ENCODE measurements around the gene NEO1.
A peak's percentile ranks its signal among the peaks of the same experiment; 100 is the strongest.
"Not testable (repeated sequence)": the region's sequence is repeated elsewhere in the genome, so short reads cannot be mapped to it uniquely, and the experiment has no call there.

Gene NEO1

DNA sequence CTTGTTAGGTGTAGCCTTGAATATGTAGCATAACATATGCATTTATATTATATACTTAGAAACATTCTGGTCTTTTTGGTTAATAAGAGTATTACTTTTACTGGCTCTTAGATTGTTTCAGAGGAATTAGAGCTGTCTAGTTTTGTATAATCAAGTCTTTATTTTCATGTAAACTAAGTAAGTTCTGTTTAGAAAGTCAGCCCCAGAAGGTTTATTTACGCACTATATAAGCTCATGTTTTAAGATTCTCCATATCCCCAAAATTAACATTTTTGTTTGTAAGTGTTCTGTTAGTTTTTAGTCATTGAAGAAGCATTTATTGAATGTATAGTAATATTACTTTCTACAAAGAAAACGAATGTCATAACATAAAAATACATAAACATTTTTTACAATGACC, 158.4 kb downstream of the NEO1 start:
- no peak for DNase-seq (ENCODE audit: low read depth in 2 of 2)

DNA sequence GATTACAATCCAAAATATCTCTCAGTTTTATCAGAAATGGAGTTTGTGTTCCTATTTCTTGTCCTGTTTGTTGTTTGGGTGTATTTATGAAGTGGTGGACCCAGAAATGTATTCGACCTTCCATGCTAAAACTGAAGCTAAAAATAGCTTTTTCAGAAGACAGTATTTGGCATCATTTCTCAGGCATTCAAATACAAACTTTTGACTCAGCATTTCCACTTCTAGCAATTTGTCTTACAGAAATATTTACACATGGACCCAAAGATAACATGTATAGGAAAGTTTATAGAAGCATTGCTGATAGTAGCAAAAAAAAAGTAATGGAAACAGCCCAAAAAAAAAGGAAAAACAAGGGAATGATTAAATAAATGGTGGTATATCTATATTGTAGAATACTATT, 160.2 kb downstream of the NEO1 start:
- no peak for DNase-seq (ENCODE audit: low read depth in 2 of 2)

DNA sequence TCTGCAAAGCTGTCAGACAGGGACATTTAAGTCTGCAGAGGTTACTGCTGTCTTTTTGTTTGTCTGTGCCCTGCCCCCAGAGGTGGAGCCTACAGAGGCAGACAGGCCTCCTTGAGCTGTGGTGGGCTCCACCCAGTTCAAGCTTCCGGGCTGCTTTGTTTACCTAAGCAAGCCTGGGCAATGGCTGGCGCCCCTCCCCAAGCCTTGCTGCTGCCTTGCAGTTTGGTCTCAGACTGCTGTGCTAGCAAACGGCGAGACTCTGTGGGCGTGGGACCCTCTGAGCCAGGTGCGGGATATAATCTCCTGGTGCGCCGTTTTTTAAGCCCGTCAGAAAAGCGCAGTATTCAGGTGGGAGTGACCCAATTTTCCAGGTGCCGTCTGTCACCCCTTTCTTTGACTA, 169.2 kb downstream of the NEO1 start:
- DNase-seq (ENCODE audit: low read depth in 2 of 2): not testable (repeated sequence)

DNA sequence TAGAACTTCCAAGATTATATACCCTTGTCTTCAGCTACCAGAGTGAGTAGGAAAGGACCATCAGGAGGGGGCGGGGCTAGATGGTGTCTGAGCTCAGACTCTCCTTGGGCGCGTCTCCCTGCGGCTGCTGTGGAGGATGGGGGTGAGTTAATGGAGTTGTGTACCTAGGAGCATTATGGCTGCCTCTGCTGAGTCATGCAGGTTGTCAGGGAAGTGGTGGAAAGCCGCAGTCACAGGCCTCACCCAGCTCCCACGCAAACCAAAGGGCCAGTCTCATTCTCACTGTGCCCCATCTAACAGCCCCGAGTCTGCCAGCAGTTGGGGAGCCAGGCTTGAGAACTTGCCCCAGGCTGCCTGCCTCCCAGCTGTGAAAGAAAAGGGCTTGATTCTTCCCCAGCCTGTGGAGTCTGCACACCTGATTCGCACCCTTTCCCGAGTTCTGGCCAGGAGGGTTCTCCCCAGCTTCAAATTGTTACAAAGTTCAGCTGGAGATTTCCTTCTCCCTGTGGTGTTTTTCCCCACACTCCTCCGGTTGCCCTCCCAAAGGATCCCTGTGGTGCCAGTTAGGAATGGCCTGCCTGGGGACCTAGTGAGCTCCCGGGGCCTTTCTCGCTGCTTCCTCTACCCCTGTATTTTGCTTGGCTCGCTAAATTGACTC, 173.2 kb downstream of the NEO1 start:
- DNase-seq (ENCODE audit: low read depth in 2 of 2): no peak

DNA sequence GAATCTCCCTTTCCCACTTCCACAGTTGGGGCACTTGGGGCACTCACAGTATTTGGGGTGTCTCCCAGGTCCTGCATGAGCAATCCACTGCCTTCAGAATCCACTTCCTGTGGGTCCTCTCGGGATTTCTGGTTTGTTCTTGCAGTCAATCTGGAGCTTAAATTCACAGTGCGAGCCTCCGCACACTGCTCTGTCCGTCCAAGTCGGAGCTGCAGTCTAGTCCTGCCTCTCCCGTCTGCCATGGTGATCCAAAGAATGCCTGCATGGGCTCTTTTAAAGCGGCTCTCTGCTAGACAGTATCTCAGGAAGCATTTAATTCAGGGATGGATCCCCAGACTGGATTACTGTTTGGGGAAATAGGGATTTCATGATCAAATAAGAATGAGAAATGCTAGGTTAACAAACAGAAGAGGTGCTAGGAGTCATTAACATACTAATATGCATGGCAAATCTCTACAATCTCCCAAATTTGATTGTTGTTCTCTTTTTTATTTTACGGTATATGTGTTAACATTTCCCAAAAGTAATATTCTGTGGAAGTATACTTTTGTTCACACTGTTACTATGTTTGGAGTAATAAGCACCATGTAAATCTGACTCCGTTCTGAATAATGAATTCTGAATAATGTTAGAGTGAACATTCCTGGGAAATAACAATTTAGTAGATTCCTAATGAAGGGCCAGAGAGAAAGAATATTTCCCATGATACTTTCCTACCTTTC, 174.0 kb downstream of the NEO1 start:
- DNase-seq (ENCODE audit: low read depth in 2 of 2): no peak

GRCh38 chr15:73227433-73228056, 175.3 kb downstream of the NEO1 start:
- DNase-seq (ENCODE audit: low read depth in 2 of 2): no peak

DNA sequence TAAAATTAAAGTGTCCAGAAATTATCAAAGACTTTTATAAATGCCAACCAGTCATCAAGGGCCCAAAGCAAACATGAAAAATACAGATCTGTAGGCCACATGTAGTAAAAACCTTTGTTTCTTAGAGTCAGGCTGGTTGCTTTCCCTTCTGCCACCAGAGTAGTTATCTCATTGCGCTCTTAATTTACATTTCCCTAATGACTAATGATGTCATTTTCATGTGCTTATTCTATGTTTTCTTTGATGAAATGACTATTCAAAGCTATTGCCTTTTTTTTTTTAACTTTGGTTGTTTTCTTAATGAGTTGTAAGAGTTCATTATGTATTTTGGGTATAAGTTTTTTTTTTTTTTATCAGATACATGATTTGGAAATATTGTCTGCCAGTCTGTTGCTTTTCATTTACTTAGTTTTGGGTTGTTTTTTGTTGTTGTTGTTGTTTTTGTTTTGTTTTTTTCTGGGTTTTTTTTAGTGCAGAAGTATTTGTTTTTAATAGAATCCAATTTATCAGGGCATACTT, 175.9 kb downstream of the NEO1 start:
- no peak for DNase-seq (ENCODE audit: low read depth in 2 of 2)

DNA sequence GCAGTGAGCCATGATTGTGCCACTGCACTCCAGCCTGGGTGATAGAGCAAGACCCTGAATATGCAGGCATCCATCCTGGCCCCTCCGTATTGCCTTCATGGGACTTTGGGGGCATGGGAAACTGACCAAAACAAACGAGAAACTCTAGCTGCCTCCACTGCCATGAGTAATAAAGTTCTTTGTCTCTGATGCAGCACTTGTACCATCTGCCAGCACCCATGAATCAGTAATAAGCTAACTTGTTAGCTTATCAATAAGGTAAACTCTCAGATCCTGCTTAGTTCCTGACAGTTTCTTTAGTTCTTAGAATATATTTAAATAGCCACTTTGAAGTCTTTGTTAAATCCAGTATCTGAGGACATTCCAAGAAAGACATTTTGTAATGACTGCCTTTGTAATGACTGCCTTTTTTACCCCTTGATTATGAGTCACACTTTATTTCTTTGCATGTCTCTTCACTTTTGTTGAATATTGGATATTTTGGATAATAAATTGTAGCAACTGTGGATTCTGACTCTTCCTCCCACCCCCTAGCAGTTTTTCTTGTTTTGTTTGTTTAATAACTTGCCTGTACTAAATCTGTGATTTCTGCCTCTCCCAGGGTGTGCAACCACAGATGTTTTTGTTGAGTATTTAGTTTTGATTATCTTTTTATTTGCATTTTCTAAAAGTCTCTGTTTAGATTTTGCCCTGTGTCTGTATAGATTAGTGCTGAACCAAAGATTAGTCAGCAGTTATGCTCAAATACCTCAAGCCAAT, 179.6 kb downstream of the NEO1 start:
- no peak for DNase-seq (ENCODE audit: low read depth in 2 of 2)

- no peak for DNase-seq (ENCODE audit: low read depth in 2 of 2)
Observed at GRCh38 chr15:73232776-73233175, 180.5 kb downstream of the NEO1 start.

DNA sequence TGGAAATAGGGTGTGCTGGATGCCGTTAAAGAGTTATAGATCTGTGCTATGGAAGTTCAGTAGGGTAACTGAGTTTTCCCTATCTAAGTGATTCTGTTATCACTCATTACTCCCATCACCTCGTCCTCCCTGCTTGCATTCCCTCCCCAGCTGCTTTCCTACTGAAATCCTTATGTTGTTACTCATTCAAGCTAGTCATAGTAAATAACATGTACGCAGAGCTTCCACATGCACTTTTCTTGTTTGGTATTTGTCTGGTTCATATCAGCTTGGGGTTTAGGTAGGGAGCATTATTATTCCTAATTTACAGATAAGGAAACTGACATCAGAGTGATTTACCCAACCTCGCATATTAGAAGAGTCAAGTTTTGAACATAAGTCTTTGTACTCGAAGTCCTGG, 181.4 kb downstream of the NEO1 start:
- DNase-seq (ENCODE audit: low read depth in 2 of 2): no peak

GRCh38 chr15:73237910-73238309, 185.6 kb downstream of the NEO1 start:
- no peak for DNase-seq (ENCODE audit: low read depth in 2 of 2)

GRCh38 chr15:73239564-73240215, 187.4 kb downstream of the NEO1 start:
- DNase-seq (ENCODE audit: low read depth in 2 of 2): no peak

GRCh38 chr15:73240866-73241499, 188.7 kb downstream of the NEO1 start:
- DNase-seq (ENCODE audit: low read depth in 2 of 2): peak; percentile 12 to 15

DNA sequence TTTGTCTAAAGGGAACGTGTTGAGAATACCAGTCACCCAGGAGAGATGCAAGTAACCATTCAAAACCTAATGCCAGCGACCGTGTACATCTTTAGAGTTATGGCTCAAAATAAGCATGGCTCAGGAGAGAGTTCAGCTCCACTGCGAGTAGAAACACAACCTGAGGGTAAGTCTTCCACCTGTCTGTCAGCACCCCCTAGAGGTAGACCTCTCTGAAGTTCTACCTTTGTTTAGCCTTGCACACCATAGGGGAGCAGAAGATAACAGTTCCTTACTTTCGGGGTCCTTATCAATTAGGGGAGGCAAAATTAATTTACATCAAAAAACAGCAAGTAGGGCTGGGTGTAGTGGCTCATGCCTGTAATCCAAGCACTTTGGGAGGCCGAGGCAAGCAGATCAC, 192.1 kb downstream of the NEO1 start:
- DNase-seq (ENCODE audit: low read depth in 2 of 2): no peak

- DNase-seq (ENCODE audit: low read depth in 2 of 2): no peak
Observed at GRCh38 chr15:73246439-73246838, 194.2 kb downstream of the NEO1 start.

DNA sequence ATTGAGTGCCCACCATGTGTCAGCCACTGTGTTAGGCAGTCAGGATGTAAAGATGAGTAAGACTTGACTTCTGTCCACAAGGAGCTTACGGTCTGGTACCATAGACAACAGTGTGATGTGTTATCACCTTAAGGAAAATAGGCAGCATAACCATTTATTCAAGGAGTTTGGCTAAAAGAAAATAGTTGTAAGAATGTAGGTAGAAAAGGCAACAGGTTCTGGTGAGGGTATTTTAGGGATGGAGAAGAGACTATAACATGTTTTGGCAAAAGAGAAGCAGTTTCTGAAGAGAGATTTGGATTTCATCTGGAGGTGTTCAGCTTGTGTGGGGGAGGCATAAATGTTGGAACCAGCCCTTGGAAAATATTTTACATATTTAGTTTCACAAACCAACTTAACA, 194.6 kb downstream of the NEO1 start:
- no peak for DNase-seq (ENCODE audit: low read depth in 2 of 2)

DNA sequence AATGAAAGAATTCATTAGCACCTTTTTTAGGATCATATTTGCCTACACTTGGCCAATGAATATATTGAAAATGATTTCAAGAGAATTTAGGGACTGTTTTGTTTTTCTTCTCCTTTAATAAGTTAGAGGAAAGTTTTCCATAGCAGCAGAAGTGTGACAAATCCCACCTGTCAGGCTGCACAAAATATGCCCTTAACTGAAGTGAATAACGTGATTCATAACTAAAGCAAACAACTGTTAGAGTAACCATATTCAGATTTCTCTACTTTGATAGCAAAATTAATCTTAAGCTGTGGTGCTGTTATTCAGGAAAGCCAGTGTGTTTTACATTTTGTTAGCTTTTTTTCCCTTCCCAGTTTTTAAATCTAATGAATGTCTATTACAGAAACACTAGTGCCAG, 195.1 kb downstream of the NEO1 start:
- DNase-seq (ENCODE audit: low read depth in 2 of 2): no peak

- DNase-seq (ENCODE audit: low read depth in 2 of 2): no peak
Observed at GRCh38 chr15:73249499-73249898, 197.2 kb downstream of the NEO1 start.

- no peak for DNase-seq (ENCODE audit: low read depth in 2 of 2)
Observed at GRCh38 chr15:73254598-73254997, 202.3 kb downstream of the NEO1 start.

DNA sequence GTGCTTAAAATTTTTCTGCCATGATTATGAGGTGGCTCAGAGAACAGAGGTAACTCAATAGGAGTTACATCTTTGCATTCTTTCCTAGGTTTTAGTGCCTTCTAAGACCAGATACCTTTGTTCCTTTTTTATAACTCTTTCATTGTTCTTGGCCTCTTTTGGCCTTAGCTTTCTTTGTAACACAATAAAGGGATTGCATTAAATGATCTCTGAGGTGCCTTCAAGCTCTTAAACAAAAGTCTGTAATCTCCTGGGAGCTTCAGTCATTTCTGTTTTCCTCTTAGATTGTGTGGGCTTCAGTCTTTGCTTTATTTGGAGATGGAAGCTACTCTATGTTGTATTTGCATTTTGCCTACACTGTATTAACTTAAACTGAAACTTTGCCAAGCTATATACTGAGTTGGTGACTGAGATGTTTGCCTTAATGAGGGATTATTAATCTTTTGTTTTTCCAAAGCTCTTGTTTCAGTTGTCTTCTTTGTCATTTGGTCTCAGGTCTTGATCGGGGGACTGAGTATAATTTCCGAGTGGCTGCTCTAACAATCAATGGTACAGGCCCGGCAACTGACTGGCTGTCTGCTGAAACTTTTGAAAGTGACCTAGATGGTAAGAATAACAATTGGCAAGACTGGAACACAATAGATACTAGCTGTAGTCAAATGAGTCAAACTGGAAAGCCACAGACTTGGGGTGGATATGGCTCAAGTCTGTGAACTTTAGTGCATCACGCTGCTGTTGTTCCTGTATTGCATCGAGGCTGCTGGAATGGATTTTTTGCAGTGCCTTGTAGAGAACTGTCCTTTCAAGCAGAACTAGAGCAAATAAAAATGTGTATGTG, 206.2 kb downstream of the NEO1 start:
- no peak for DNase-seq (ENCODE audit: low read depth in 2 of 2)

Measured in fibroblast of skin of left biceps (primary cell).